ENCODE measurements around the gene FXYD6. TPM values are rescaled to one million over a fixed set of nuclear protein-coding genes. Genes with fewer than 3 reads are reported as not detected.

The FXYD6 gene
- total and polyA plus RNA-seq, 9 of the 15 experiments (the other 6 are each of a cell fraction or from before 2014, with no cell fraction given), result 0.07 to 0.35 TPM; not detected in 7

DNA sequence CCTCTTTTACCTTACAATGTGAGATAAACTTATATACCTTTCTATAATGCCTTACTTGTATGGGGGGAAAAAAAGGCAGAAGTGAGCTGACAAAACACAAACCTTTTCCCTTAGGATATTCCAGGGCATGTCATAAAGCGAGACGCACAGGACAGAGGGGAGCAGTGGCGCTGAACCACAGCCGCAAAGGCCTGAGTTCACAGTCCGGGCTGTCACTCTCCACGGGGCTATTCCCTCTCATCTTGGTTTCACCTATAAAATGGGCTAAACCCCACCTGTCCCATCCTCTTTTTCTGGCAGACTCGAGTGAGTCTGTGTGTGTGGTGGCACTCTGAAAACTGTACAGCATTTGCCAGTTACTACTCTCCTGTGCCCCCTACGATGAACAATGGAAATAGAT, 37.6 kb downstream of the FXYD6 start:
- ChIA-PET CTCF (ENCODE audit: low intra/inter-chr PET ratio) (no interaction called here), POLR2A (interaction anchor here (0.6 kb wide), 1 partner anchor 15 kb away, joined by 3 read pairs; the partner anchor contains the start of gene FXYD2)
- Histone ChIP-seq H3K27me3 (ENCODE audit: control insufficient read depth in 2 of 2, insufficient read depth in 2 of 2, low read length in 2 of 2) (peaks cover 31 to 85% of the 10 kb centered on the region in 2 experiments; a peak in 4 of 5 replicates), H3K79me2 (ENCODE audit: control insufficient read depth, insufficient read depth, low read length) (no peaks in the 10 kb centered on the region), H3K4me3 (no peak overlapping the region), H4K20me1 (replicated peaks; ENCODE audit: control insufficient read depth, insufficient read depth, low read length) (peaks cover 10% of the 10 kb centered on the region; the same call in 1 of the 2 replicates), H3K4me1 (replicated peaks in 1 of 2; ENCODE audit: control insufficient read depth in 2 of 2, insufficient read depth in 2 of 2, low read length in 2 of 2) (no peaks in the 10 kb centered on the region; a peak in 1 of 5 replicates), H3K4me2 (ENCODE audit: insufficient read depth, low read length) (no peak overlapping the region), H3K9me1 (ENCODE audit: control insufficient read depth, insufficient read depth, low read length) (peaks cover 3% of the 10 kb centered on the region), H3K9ac (ENCODE audit: insufficient read depth in 1 of 2, low read depth in 2 of 2, low read length in 2 of 2) (no peak overlapping the region), H2AFZ (ENCODE audit: low read depth, low read length) (no peak overlapping the region), H3K27ac (ENCODE audit: extremely low read depth, low read depth, low read length) (no peak overlapping the region), H3K9me3 (replicated peaks; ENCODE audit: control insufficient read depth, insufficient read depth, low read depth, low read length) (no peaks in the 10 kb centered on the region), H3K36me3 (ENCODE audit: control insufficient read depth, insufficient read depth, low read length) (no peaks in the 10 kb centered on the region)
- ATAC-seq, result no peak
- WGBS (ENCODE audit: insufficient coverage, low coverage, missing lambda C conversion rate), result 17% methylated on average over 8 of the region's 8 CpGs
- no peak for DNase-seq (ENCODE audit: extremely low read depth in 1 of 4, low spot score in 3 of 4)
- in situ Hi-C loops (cut with MboI) (no loop called here), intact Hi-C loops (cut with micrococcal nuclease) (no loop called here)
- TF ChIP-seq GABPB1 (CRISPR knock-in tag; IDR thresholded peaks at IDR 0.05), result no peak
- TF ChIP-seq ELK3 (CRISPR knock-in tag; IDR thresholded peaks at IDR 0.05), result no peak
- TF ChIP-seq, protein P1, sequence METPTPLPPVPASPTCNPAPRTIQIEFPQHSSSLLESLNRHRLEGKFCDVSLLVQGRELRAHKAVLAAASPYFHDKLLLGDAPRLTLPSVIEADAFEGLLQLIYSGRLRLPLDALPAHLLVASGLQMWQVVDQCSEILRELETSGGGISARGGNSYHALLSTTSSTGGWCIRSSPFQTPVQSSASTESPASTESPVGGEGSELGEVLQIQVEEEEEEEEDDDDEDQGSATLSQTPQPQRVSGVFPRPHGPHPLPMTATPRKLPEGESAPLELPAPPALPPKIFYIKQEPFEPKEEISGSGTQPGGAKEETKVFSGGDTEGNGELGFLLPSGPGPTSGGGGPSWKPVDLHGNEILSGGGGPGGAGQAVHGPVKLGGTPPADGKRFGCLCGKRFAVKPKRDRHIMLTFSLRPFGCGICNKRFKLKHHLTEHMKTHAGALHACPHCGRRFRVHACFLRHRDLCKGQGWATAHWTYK (CRISPR knock-in tag; IDR thresholded peaks at IDR 0.05), result no peak
- TF ChIP-seq SNRNP70 (optimal IDR thresholded peaks at IDR 0.05; ENCODE audit: low read depth, low read length), result no peak
- no peak for TF ChIP-seq NR1H2 (CRISPR knock-in tag; IDR thresholded peaks at IDR 0.05)
- no peak for TF ChIP-seq PTTG1 (tag; IDR thresholded peaks at IDR 0.05; ENCODE audit: low read depth)
- TF ChIP-seq ZNF263 (CRISPR knock-in tag; IDR thresholded peaks at IDR 0.05; ENCODE audit: borderline replicate concordance), result no peak
- TF ChIP-seq RBM17 (IDR thresholded peaks at IDR 0.05; ENCODE audit: borderline replicate concordance, low read depth, low read length), result no peak
- TF ChIP-seq ZFP36 (IDR thresholded peaks at IDR 0.05; ENCODE audit: low read depth, low read length, partially characterized antibody), result no peak
- no peak for TF ChIP-seq GABPA (tag; conservative IDR thresholded peaks at IDR 0.05; ENCODE audit: low read depth)
- no peak for TF ChIP-seq FOS (IDR thresholded peaks at IDR 0.05; ENCODE audit: extremely low read depth, insufficient read length)
- TF ChIP-seq NCOA6 (IDR thresholded peaks at IDR 0.05), result no peak
- TF ChIP-seq NR2F6 (CRISPR knock-in tag; IDR thresholded peaks at IDR 0.05), result no peak
- no peak for TF ChIP-seq ATF7 (IDR thresholded peaks at IDR 0.05)
- TF ChIP-seq RAD51 (IDR thresholded peaks at IDR 0.05; ENCODE audit: borderline replicate concordance, low read depth), result no peak
- no peak for TF ChIP-seq PTRF (tag; IDR thresholded peaks at IDR 0.05)
- TF ChIP-seq SIN3B (IDR thresholded peaks at IDR 0.05; ENCODE audit: low read depth), result no peak
- TF ChIP-seq ZNF445 (CRISPR knock-in tag; IDR thresholded peaks at IDR 0.05; ENCODE audit: low read depth), result no peak
- no peak for FAIRE-seq
- no TSS peak for BruUV-seq (replicated peaks)

Measured in K562 (cell line).